Trophoblast cell (in vitro differentiated cells and primary cell): Measurements from ENCODE around the gene COL13A1.

Experiments used
- DNase-seq, 2 donors: peaks; one replicate each; pipeline ENCODE4 v3.0.0-alpha.2; 2016
- H2AFZ ChIP-seq: 2 replicates; pipeline ENCODE4 v1.6.1; 2013; ENCODE audit warnings: low read length, moderate library complexity, mild to moderate bottlenecking; ENCODE audit not compliant: insufficient read depth, poor library complexity
- H2AK5ac ChIP-seq: 2 replicates; pipeline ENCODE4 v1.6.1; 2013; ENCODE audit warnings: mild to moderate bottlenecking, low read length
- H2BK120ac ChIP-seq: 2 replicates; pipeline ENCODE4 v1.6.1; 2013; ENCODE audit warnings: low read length, mild to moderate bottlenecking, moderate library complexity; ENCODE audit not compliant: insufficient read depth, poor library complexity
- H2BK12ac ChIP-seq: 2 replicates; pipeline ENCODE4 v1.6.1; 2013; ENCODE audit warnings: mild to moderate bottlenecking, low read length, moderate library complexity
- H2BK5ac ChIP-seq: 2 replicates; pipeline ENCODE4 v1.6.1; 2013; ENCODE audit warnings: low read length, low read depth, moderate library complexity, mild to moderate bottlenecking; ENCODE audit not compliant: poor library complexity
- H3K14ac ChIP-seq: 2 replicates; pipeline ENCODE4 v1.6.1; 2013; ENCODE audit warnings: mild to moderate bottlenecking, low read length
- H3K18ac ChIP-seq: 2 replicates; pipeline ENCODE4 v1.6.1; 2013; ENCODE audit warnings: mild to moderate bottlenecking, low read length
- H3K23ac ChIP-seq: 2 replicates; pipeline ENCODE4 v1.6.1; 2013; ENCODE audit warnings: low read length
- H3K27ac ChIP-seq: 2 replicates; pipeline ENCODE4 v1.5.1; 2013; ENCODE audit warnings: low read depth, mild to moderate bottlenecking, inconsistent platforms, low read length, moderate library complexity
- H3K27me3 ChIP-seq: 2 replicates; pipeline ENCODE4 v1.6.1; 2013; ENCODE audit warnings: inconsistent platforms, mild to moderate bottlenecking, low read length, moderate library complexity; ENCODE audit not compliant: insufficient read depth
- H3K36me3 ChIP-seq, 2 experiments: 1 replicate in 1 of 2; 2 replicates in 1 of 2; pipeline ENCODE4 v1.6.1; 2013; ENCODE audit warnings: low read length in 2 of 2, mild to moderate bottlenecking in 2 of 2, moderate library complexity in 1 of 2; ENCODE audit not compliant: insufficient read depth in 2 of 2, control insufficient read depth in 1 of 2
- H3K4ac ChIP-seq: 2 replicates; pipeline ENCODE4 v1.6.1; 2013; ENCODE audit warnings: low read depth, mild to moderate bottlenecking, low read length, moderate library complexity
- H3K4me1 ChIP-seq, 2 experiments: 1 replicate in 1 of 2; 2 replicates in 1 of 2; pipeline ENCODE4 v1.6.1; 2013; ENCODE audit warnings: low read length in 2 of 2, mild to moderate bottlenecking in 2 of 2, moderate library complexity in 1 of 2; ENCODE audit not compliant: insufficient read depth in 2 of 2, control insufficient read depth in 1 of 2
- H3K4me2 ChIP-seq: 2 replicates; pipeline ENCODE4 v1.6.1; 2013; ENCODE audit warnings: inconsistent platforms, mild to moderate bottlenecking, low read length, moderate library complexity
- H3K4me3 ChIP-seq: 2 replicates; pipeline ENCODE4 v1.5.1; 2013; ENCODE audit warnings: mild to moderate bottlenecking, low read depth, low read length, inconsistent platforms
- H3K79me1 ChIP-seq: one replicate; pipeline ENCODE4 v1.6.1; 2013; ENCODE audit warnings: low read length
- H3K79me2 ChIP-seq: 2 replicates; pipeline ENCODE4 v1.6.1; 2013; ENCODE audit warnings: low read length, mild to moderate bottlenecking; ENCODE audit not compliant: control insufficient read depth, insufficient read depth, poor library complexity
- H3K9ac ChIP-seq: 2 replicates; pipeline ENCODE4 v1.6.1; 2013; ENCODE audit warnings: mild to moderate bottlenecking, low read length
- H3K9me3 ChIP-seq: 2 replicates; pipeline ENCODE4 v1.6.1; 2013; ENCODE audit warnings: low read depth, mild to moderate bottlenecking, control low read depth, inconsistent platforms, low read length; ENCODE audit not compliant: insufficient read depth
- H4K12ac ChIP-seq: 2 replicates; pipeline ENCODE4 v1.6.1; 2013; ENCODE audit warnings: low read depth, mild to moderate bottlenecking, low read length, moderate library complexity
- H4K8ac ChIP-seq: 2 replicates; pipeline ENCODE4 v1.6.1; 2013; ENCODE audit warnings: low read depth, mild to moderate bottlenecking, low read length, moderate library complexity
- H4K91ac ChIP-seq: one replicate; pipeline ENCODE4 v1.6.1; 2013; ENCODE audit warnings: low read depth, mild to moderate bottlenecking, low read length, moderate library complexity
- WGBS: extraction: QIAGEN DNeasy Blood & Tissue Kit; methylation state at CpG from one replicate; pipeline ENCODE4 v1.1.7; 2013; ENCODE audit warnings: missing lambda C conversion rate; ENCODE audit not compliant: insufficient read length, insufficient coverage; ENCODE audit errors: extremely low coverage; 5-methylcytosine and 5-hydroxymethylcytosine counted together

Gene COL13A1

DNA sequence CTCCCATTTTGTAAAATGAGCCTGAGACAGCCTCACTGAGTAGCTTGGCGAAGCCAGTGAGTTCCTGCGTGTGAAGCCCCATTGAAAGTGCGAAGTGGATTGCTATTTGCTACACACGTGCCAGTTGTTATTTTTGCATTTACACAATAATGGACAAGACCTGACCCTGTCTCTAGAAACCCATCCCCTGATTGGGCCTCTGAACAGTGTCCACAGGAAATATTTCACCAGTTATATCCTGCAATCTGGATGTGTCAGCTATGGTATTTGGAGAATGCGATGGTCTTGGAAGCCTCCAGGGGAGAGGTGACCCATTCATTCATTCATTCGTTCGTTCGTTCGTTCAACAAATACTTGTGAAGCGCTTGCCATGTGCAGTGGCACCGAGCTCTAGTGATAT lies 37.1 kb downstream of the COL13A1 start:
- H4K12ac ChIP-seq: no peak overlapping the region
- no peak overlapping the region for H2BK12ac ChIP-seq
- no peaks in the 10 kb centered on the region for H3K79me2 ChIP-seq
- no peak overlapping the region for H2BK120ac ChIP-seq
- no peak overlapping the region for H3K27ac ChIP-seq
- H3K9me3 ChIP-seq: no peaks in the 10 kb centered on the region
- no peaks in the 10 kb centered on the region for H3K79me1 ChIP-seq
- no peak overlapping the region for H3K9ac ChIP-seq
- DNase-seq: peak; percentile 19 to 48
- H3K18ac ChIP-seq: no peak overlapping the region
- no peak overlapping the region for H4K91ac ChIP-seq
- H3K4me2 ChIP-seq: no peak overlapping the region
- H3K14ac ChIP-seq: no peak overlapping the region
- H3K36me3 ChIP-seq: no peaks in the 10 kb centered on the region
- WGBS: no CpG with 5 or more reads among the region's 11 CpGs
- H3K4ac ChIP-seq: no peak overlapping the region
- H2AFZ ChIP-seq: no peak overlapping the region
- H3K4me3 ChIP-seq: no peak overlapping the region
- no peak overlapping the region for H4K8ac ChIP-seq
- H3K4me1 ChIP-seq: peaks cover 20 to 23% of the 10 kb centered on the region in 2 experiments
- H3K27me3 ChIP-seq: no peaks in the 10 kb centered on the region
- H2BK5ac ChIP-seq: no peak overlapping the region
- H3K23ac ChIP-seq: no peak overlapping the region
- H2AK5ac ChIP-seq: no peak overlapping the region

- no peaks in the 10 kb centered on the region for H3K27me3 ChIP-seq
- H3K27ac ChIP-seq: no peak overlapping the region
- no peak overlapping the region for H2BK120ac ChIP-seq
- H4K91ac ChIP-seq: no peak overlapping the region
- no peak overlapping the region for H2AK5ac ChIP-seq
- H3K36me3 ChIP-seq: no peaks in the 10 kb centered on the region
- peak overlapping the region; percentile 1 for H3K4me2 ChIP-seq
- H4K8ac ChIP-seq: no peak overlapping the region
- no peak overlapping the region for H3K4ac ChIP-seq
- H3K4me3 ChIP-seq: no peak overlapping the region
- H3K14ac ChIP-seq: no peak overlapping the region
- H3K9ac ChIP-seq: no peak overlapping the region
- DNase-seq: peak; percentile 33 to 34
- no peak overlapping the region for H2BK5ac ChIP-seq
- no peak overlapping the region for H3K18ac ChIP-seq
- no CpG with 5 or more reads among the region's 17 CpGs for WGBS
- no peak overlapping the region for H4K12ac ChIP-seq
- H3K9me3 ChIP-seq: no peaks in the 10 kb centered on the region
- H2AFZ ChIP-seq: no peak overlapping the region
- H3K23ac ChIP-seq: no peak overlapping the region
- H3K79me1 ChIP-seq: no peaks in the 10 kb centered on the region
- H2BK12ac ChIP-seq: no peak overlapping the region
- no peaks in the 10 kb centered on the region for H3K79me2 ChIP-seq
- H3K4me1 ChIP-seq: peaks cover 20 to 23% of the 10 kb centered on the region in 2 experiments
Measured at GRCh38 chr10:69839696-69840345, 38.1 kb downstream of the COL13A1 start.

DNA sequence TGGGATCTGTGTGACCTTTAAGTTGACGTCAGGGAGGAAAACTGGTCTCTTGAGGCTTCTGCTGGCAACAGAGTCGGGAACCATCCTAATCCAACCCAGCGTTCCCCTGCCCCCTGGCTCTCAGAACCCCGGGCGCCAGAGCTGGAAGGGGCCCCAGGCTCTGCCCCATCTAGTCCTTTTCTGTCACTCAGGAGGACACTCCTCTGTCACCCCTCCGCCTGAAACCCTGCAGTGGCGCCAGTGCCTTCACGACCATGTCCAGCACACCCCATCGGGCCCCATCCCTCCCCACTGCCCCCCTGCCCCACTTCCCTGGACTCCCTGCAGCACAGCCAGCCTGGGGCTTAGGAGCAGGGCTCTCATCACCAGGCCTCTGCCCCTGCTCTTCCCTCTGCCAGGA lies 39.1 kb downstream of the COL13A1 start:
- H3K14ac ChIP-seq: no peak overlapping the region
- H3K4me3 ChIP-seq: no peak overlapping the region
- no peak overlapping the region for H2AK5ac ChIP-seq
- H3K36me3 ChIP-seq: no peaks in the 10 kb centered on the region
- DNase-seq: no peak
- H3K23ac ChIP-seq: no peak overlapping the region
- no peak overlapping the region for H2BK120ac ChIP-seq
- no peak overlapping the region for H2BK5ac ChIP-seq
- no peaks in the 10 kb centered on the region for H3K79me1 ChIP-seq
- no peak overlapping the region for H3K9ac ChIP-seq
- H2BK12ac ChIP-seq: no peak overlapping the region
- no peak overlapping the region for H4K91ac ChIP-seq
- no CpG with 5 or more reads among the region's 9 CpGs for WGBS
- no peak overlapping the region for H2AFZ ChIP-seq
- H3K79me2 ChIP-seq: no peaks in the 10 kb centered on the region
- H4K12ac ChIP-seq: no peak overlapping the region
- H3K4ac ChIP-seq: no peak overlapping the region
- H3K9me3 ChIP-seq: no peaks in the 10 kb centered on the region
- H3K27ac ChIP-seq: no peak overlapping the region
- no peak overlapping the region for H3K4me2 ChIP-seq
- H4K8ac ChIP-seq: no peak overlapping the region
- peaks cover 20 to 23% of the 10 kb centered on the region in 2 experiments for H3K4me1 ChIP-seq
- H3K27me3 ChIP-seq: no peaks in the 10 kb centered on the region
- no peak overlapping the region for H3K18ac ChIP-seq

DNA sequence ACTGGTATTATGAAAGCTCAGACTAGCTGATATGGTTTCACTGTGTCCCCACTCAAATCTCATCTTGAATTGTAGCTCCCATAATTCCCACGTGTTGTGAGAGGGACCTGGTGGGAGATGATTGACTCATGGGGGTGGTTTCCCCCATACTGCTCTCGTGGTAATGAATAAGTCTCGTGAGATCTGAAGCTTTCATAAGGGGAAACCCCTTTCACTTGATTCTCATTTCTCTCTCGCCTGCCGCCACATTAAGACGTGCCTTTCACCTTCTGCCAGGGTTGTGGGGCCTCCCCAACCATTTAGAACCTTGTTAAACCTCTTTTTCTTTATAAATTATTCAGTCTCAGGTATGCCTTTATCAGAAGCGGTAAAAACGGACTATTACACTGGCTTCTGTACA lies 40.3 kb downstream of the COL13A1 start:
- no CpG with 5 or more reads among the region's 8 CpGs for WGBS

More for the DNA sequence above, 40.3 kb downstream of the COL13A1 start:
- no peak for DNase-seq
- no peak overlapping the region for H4K91ac ChIP-seq
- peaks cover 26 to 29% of the 10 kb centered on the region in 2 experiments for H3K4me1 ChIP-seq
- no peak overlapping the region for H3K23ac ChIP-seq
- H2BK5ac ChIP-seq: no peak overlapping the region
- H4K8ac ChIP-seq: no peak overlapping the region
- H3K79me2 ChIP-seq: no peaks in the 10 kb centered on the region
- H3K9ac ChIP-seq: no peak overlapping the region
- no peak overlapping the region for H3K4me3 ChIP-seq
- no peak overlapping the region for H2BK120ac ChIP-seq
- H3K18ac ChIP-seq: no peak overlapping the region
- no peaks in the 10 kb centered on the region for H3K36me3 ChIP-seq
- H3K4me2 ChIP-seq: no peak overlapping the region
- no peaks in the 10 kb centered on the region for H3K79me1 ChIP-seq
- no peak overlapping the region for H2AK5ac ChIP-seq
- H3K9me3 ChIP-seq: no peaks in the 10 kb centered on the region
- H4K12ac ChIP-seq: no peak overlapping the region
- no peak overlapping the region for H2AFZ ChIP-seq
- no peak overlapping the region for H2BK12ac ChIP-seq
- no peak overlapping the region for H3K27ac ChIP-seq
- H3K27me3 ChIP-seq: no peaks in the 10 kb centered on the region
- no peak overlapping the region for H3K14ac ChIP-seq
- H3K4ac ChIP-seq: no peak overlapping the region
